Airway epithelial cell (primary cell): ENCODE data around the gene LCE2C. TPM values are rescaled to one million over a fixed set of nuclear protein-coding genes. Genes with fewer than 3 reads are reported as not detected.

Experiments used
- total RNA-seq: library from RNA; depleted of rRNA; stranded (reverse); fragments of >200 nt; gene quantifications from 2 replicates; pipeline ENCODE4 v1.2.3, GENCODE V29; 2015

Gene LCE2C, protein sequence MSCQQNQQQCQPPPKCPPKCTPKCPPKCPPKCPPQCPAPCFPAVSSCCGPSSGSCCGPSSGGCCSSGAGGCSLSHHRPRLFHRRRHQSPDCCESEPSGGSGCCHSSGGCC
- total RNA-seq: not detected in 2 replicates

DNA sequence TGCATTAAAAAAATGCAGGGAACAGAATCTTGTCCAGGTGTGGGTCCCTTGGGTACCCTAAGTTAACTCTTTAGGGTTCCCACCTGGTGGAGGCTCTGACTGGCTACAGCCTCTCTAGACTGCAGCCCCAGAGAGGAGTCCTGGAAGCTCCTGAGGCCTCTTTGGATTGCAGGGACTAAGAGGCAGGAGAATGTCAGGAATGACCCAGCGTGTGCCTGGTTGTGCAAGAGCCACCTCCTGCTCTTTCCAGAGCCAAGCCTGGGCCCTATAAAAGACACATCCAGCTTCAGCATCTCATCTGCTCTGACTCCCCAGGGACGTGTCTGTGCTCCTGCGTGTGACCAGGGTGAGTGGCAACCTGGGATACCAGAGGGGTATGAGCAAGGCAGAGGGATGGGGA is at the start of gene LCE2C:
Gene LCE2C (plus strand): TSS at position 297 of the 400 bp plus-strand sequence. CDS start 737 bp downstream, outside the sequence.

DNA sequence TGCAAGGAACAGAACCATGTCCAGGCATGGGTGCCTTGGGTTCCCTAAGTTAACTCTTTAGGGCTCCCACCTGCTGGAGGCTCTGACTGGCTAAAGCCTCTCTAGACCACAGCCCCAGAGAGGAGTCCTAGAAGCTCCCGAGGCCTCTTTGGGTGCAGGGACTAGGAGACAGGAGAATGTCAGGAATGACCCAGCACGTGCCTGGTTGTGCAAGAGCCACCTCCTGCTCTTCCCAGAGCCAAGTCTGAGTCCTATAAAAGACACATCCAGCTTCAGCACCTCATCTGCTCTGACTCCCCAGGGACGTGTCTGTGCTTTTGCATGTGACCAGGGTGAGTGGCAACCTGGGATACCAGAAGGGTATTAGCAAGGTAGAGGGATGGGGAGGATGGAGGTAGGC is 12.0 kb upstream of the LCE2C start, which contains the start of gene LCE2D:
Gene LCE2D (plus strand): TSS at position 283 of the 400 bp plus-strand sequence. CDS start 726 bp downstream, outside the sequence.

DNA sequence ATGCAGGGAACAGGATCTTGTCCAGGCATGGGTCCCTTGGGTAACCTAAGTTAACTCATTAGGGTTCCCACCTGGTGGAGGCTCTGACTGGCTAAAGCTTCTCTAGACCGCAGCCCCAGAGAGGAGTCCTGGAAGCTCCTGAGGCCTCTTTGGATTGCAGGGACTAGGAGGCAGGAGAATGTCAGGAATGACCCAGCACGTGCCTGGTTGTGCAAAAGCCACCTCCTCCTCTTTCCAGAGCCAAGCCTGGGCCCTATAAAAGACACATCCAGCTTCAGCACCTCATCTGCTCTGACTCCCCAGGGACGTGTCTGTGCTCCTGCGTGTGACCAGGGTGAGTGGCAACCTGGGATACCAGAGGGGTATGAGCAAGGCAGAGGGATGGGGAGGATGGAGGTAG is 10.7 kb downstream of the LCE2C start, which contains the start of gene LCE2B:
Gene LCE2B (plus strand): TSS at position 301 of the 400 bp plus-strand sequence. CDS start 721 bp downstream, outside the sequence.

DNA sequence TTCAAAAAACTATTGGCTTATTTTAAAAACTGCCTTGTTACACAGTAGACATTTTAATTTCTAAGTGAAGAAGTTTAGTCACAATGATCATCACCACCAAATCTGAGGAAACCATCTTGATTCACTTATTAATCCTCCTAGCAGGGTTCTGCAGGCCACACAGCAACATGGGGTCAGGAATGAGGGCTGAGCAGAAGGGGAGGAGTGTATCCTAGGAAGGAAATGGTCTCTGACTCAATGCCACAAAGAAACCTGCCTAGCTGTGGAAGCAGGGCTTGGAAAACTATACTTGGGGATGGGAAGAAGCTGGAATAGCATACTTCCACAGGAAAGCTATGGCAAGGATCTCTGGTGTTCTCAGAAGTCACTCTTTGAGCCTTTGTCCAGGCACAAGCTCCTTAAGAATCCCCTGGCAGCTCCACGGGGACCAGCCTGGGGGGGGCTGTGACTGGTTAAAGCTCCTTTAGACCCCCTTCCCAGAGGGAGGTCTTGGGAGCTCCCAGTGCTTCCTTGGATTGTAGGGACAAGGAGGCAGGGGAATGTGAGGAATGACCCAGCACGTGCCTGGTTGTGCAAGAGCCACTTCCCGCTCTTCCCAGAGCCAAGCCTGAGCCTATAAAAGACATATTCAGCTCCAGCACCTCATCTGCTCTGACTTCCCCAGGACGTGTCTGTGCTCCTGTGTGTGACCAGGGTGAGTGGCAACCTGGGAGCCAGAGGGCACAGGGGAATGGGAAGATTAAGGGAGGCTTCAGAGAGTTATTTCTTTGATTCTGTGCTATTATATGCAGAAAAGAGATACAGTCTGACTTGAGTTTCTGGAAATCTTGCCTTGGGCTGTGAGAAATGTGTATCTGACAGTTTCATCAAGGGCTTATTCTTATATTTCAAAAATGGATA is 22.9 kb downstream of the LCE2C start, which contains the start of gene LCE2A:
Gene LCE2A (plus strand): TSS at position 645 of the 900 bp plus-strand sequence. CDS start 557 bp downstream, outside the sequence.

DNA sequence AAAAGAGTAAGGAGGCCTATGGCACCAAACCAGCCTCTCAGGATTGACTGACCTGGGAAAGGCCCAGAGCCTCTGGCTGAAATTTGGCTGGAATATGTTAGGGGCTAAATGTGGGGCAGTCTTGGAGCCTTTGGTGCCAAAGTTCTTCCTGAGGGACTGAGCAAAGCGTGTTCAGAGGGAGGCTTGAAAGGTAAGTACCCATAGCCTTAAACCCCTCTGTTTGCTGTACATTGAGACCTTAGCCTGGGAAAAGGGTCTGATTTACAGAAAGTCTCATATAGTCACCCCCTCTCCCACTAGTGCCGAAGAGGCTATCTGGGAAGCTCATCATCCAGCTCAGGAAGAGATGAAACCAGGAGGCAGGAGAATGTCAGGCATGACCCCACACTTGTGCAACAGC is 32.8 kb downstream of the LCE2C start, which contains the start of gene LCE4A:
Gene LCE4A (plus strand): TSS at position 301 of the 400 bp plus-strand sequence. CDS start 916 bp downstream, outside the sequence.

Other genes with a start within 250 kb of the LCE2C start
- not detected in 2 replicates for gene LCE5A, start 164.5 kb upstream of the LCE2C start, total RNA-seq
- 9.1 and 12.0 TPM in 2 replicates for gene CRCT1, start 160.8 kb upstream of the LCE2C start, total RNA-seq
- gene LCE3E, start 108.5 kb upstream of the LCE2C start, total RNA-seq: 0.23 and 0.63 TPM in 2 replicates
- gene LCE3D, start 94.8 kb upstream of the LCE2C start, total RNA-seq: 0.60 TPM in 1 of 2 replicates, not detected in the other
- gene LCE3C, start 75.0 kb upstream of the LCE2C start, total RNA-seq: not detected in 2 replicates
- not detected in 2 replicates for gene LCE3B, start 61.5 kb upstream of the LCE2C start, total RNA-seq
- gene LCE3A, start 52.2 kb upstream of the LCE2C start, total RNA-seq: not detected in 2 replicates
- not detected in 2 replicates for gene LCE2D, start 11.9 kb upstream of the LCE2C start, total RNA-seq
- not detected in 2 replicates for gene LCE2B, start 10.8 kb downstream of the LCE2C start, total RNA-seq
- gene LCE2A, start 23.1 kb downstream of the LCE2C start, total RNA-seq: not detected in 2 replicates
- not detected in 2 replicates for gene LCE4A, start 32.9 kb downstream of the LCE2C start, total RNA-seq
- not detected in 2 replicates for gene KPRP, start 82.7 kb downstream of the LCE2C start, total RNA-seq
- not detected in 2 replicates for gene LCE1F, start 99.9 kb downstream of the LCE2C start, total RNA-seq
- 0.37 TPM in 1 of 2 replicates, not detected in the other for gene LCE1E, start 111.0 kb downstream of the LCE2C start, total RNA-seq
- gene LCE1D, start 121.4 kb downstream of the LCE2C start, total RNA-seq: not detected in 2 replicates
- not detected in 2 replicates for gene LCE1C, start 131.4 kb downstream of the LCE2C start, total RNA-seq
- not detected in 2 replicates for gene LCE1B, start 136.7 kb downstream of the LCE2C start, total RNA-seq
- gene LCE1A, start 152.2 kb downstream of the LCE2C start, total RNA-seq: not detected in 2 replicates
- not detected in 2 replicates for gene LCE6A, start 167.6 kb downstream of the LCE2C start, total RNA-seq
- not detected in 2 replicates for gene LCE7A, start 184.7 kb downstream of the LCE2C start, total RNA-seq
- gene SMCP, start 203.0 kb downstream of the LCE2C start, total RNA-seq: not detected in 2 replicates
- gene IVL, start 233.3 kb downstream of the LCE2C start, total RNA-seq: 46.3 and 60.1 TPM in 2 replicates